CD14-positive monocyte (primary cell): Measurements from ENCODE around the gene PADI2. TPM values are rescaled to one million over a fixed set of nuclear protein-coding genes. Genes with fewer than 3 reads are reported as not detected.
A peak's percentile ranks its signal among the peaks of the same experiment; 100 is the strongest.

Experiments
- DNase-seq, 3 donors: peaks; one replicate each; pipeline ENCODE4 v3.0.0-alpha.2; 2011 to 2022
- H2AFZ ChIP-seq: 2 replicates; pipeline ENCODE4 v1.6.0; 2012; ENCODE audit warnings: mild to moderate bottlenecking, low read depth, low read length, inconsistent platforms; ENCODE audit not compliant: insufficient read depth, poor library complexity, severe bottlenecking
- H3K27ac ChIP-seq, 2 donors: 1 replicate in 1 of 2; 2 replicates in 1 of 2; pipeline ENCODE4 v1.5.1; 2012 to 2013; ENCODE audit warnings: low read length in 2 of 2, control low read depth in 1 of 2, inconsistent platforms in 1 of 2, low read depth in 1 of 2, mild to moderate bottlenecking in 1 of 2
- H3K27me3 ChIP-seq, 2 donors: one replicate each; pipeline versions ENCODE4 v1.6.0 to v1.6.1; 2011 to 2013; ENCODE audit warnings: low read length in 2 of 2; ENCODE audit not compliant: control insufficient read depth in 2 of 2, insufficient read depth in 2 of 2
- H3K36me3 ChIP-seq, 2 donors: replicated peaks in 1 of 2; 1 replicate in 1 of 2; 2 replicates in 1 of 2; pipeline versions ENCODE4 v1.5.1 to v1.6.1; 2012 to 2013; ENCODE audit warnings: low read length in 2 of 2, control low read depth in 1 of 2, inconsistent platforms in 1 of 2, mild to moderate bottlenecking in 1 of 2; ENCODE audit not compliant: insufficient read depth in 2 of 2, control insufficient read depth in 1 of 2
- H3K4me1 ChIP-seq, 2 donors: 1 replicate in 1 of 2; 2 replicates in 1 of 2; pipeline versions ENCODE4 v1.5.1 to v1.6.1; 2012 to 2013; ENCODE audit warnings: low read length in 2 of 2, control low read depth in 1 of 2, inconsistent platforms in 1 of 2, mild to moderate bottlenecking in 1 of 2, moderate library complexity in 1 of 2; ENCODE audit not compliant: insufficient read depth in 2 of 2, control insufficient read depth in 1 of 2
- H3K4me2 ChIP-seq: replicated peaks from 2 replicates; pipeline ENCODE3; 2012; ENCODE audit warnings: low read length, moderate library complexity, mild to moderate bottlenecking; ENCODE audit not compliant: poor library complexity, severe bottlenecking; ENCODE audit errors: extremely low read depth
- H3K4me3 ChIP-seq, 3 experiments: fragments of 200-600 bp in 1 of 3; sonication (generic) in 1 of 3; replicated peaks in 1 of 3; 1 replicate in 2 of 3; 2 replicates in 1 of 3; pipeline ENCODE4 v1.5.1; 2011 to 2013; ENCODE audit warnings: low read length in 3 of 3, mild to moderate bottlenecking in 3 of 3, control low read depth in 2 of 3, low read depth in 2 of 3, inconsistent platforms in 1 of 3, moderate library complexity in 1 of 3
- H3K79me2 ChIP-seq: 2 replicates; pipeline ENCODE4 v1.6.0; 2012; ENCODE audit warnings: mild to moderate bottlenecking, control low read depth, inconsistent platforms, low read length, moderate library complexity; ENCODE audit not compliant: insufficient read depth
- H3K9ac ChIP-seq: 2 replicates; pipeline ENCODE4 v1.6.0; 2017; ENCODE audit warnings: low read length, mild to moderate bottlenecking; ENCODE audit not compliant: insufficient read depth, poor library complexity, severe bottlenecking
- H3K9me3 ChIP-seq, 2 donors: replicated peaks in 1 of 2; 1 replicate in 1 of 2; 2 replicates in 1 of 2; pipeline versions ENCODE4 v1.5.1 to v1.6.1; 2012 to 2013; ENCODE audit warnings: low read length in 2 of 2, control low read depth in 1 of 2; ENCODE audit not compliant: control insufficient read depth in 1 of 2, insufficient read depth in 1 of 2
- H4K20me1 ChIP-seq: 2 replicates; pipeline ENCODE4 v1.6.0; 2012; ENCODE audit warnings: mild to moderate bottlenecking, low read length, control low read depth, moderate library complexity; ENCODE audit not compliant: insufficient read depth
- H3K27ac Mint-ChIP-seq, 7 donors: one replicate each; pipeline ENCODE4 v1.8.0; 2020; ENCODE audit warnings: mild to moderate bottlenecking in 7 of 7, mixed read lengths in 7 of 7, moderate library complexity in 6 of 7, inconsistent platforms in 2 of 7
- H3K27me3 Mint-ChIP-seq, 3 donors: one replicate each; pipeline ENCODE4 v1.8.0; 2021 to 2022; ENCODE audit warnings: low read depth in 3 of 3, mild to moderate bottlenecking in 3 of 3, mixed read lengths in 3 of 3, moderate library complexity in 3 of 3, inconsistent platforms in 1 of 3
- H3K36me3 Mint-ChIP-seq, 2 donors: one replicate each; pipeline ENCODE4 v1.8.0; 2020; ENCODE audit warnings: mixed read lengths in 2 of 2, inconsistent platforms in 1 of 2, mild to moderate bottlenecking in 1 of 2
- H3K4me1 Mint-ChIP-seq: one replicate; pipeline ENCODE4 v1.8.0; 2020; ENCODE audit warnings: mild to moderate bottlenecking, mixed read lengths
- H3K4me3 Mint-ChIP-seq, 2 donors: one replicate each; pipeline ENCODE4 v1.8.0; 2020; ENCODE audit warnings: mild to moderate bottlenecking in 2 of 2, mixed read lengths in 2 of 2, moderate library complexity in 1 of 2
- H3K9me3 Mint-ChIP-seq, 7 donors: one replicate each; pipeline ENCODE4 v1.8.0; 2020 to 2022; ENCODE audit warnings: mixed read lengths in 7 of 7, mild to moderate bottlenecking in 6 of 7, moderate library complexity in 6 of 7, inconsistent platforms in 2 of 7
- CTCF ChIP-seq: fragments of 200-600 bp; IDR thresholded peaks from one replicate; pipeline ENCODE4 v1.8.0; 2022; ENCODE audit warnings: antibody characterized with exemption, mild to moderate bottlenecking
- WGBS: methylation state at CpG from one replicate; pipeline ENCODE4 v1.1.5; 2013; ENCODE audit warnings: missing lambda C conversion rate; ENCODE audit not compliant: insufficient coverage; 5-methylcytosine and 5-hydroxymethylcytosine counted together
- intact Hi-C, 2 donors: fragments of 100-400 bp; cut with micrococcal nuclease; formaldehyde crosslinking; loops; one replicate each; pipeline versions ENCODE4 v1.15.0 to v1.15.1; 2023
- polyA plus RNA-seq, 3 donors: library from polyadenylated mRNA; depleted of rRNA in 1 of 3; unstranded in 2 of 3; stranded (reverse) in 1 of 3; fragments of 300-500 nt in 2 of 3; fragments of >200 nt in 1 of 3; fragmentation: Illumina TruSeq in 2 of 3; gene quantifications; 1 replicate in 2 of 3; 2 replicates in 1 of 3; pipeline ENCODE4 v1.2.3, GENCODE V29; 2012 to 2021

The PADI2 gene
- polyA plus RNA-seq, 3 donors: 18.6 to 61.7 (median 32.6) TPM

- H3K9ac ChIP-seq: no peak overlapping the region
- no peaks in the 10 kb centered on the region for H3K79me2 ChIP-seq
- Mint-ChIP-seq H3K27me3 (no peaks in the 10 kb centered on the region), H3K9me3 (peaks cover 0 to 10% (median 2%) of the 10 kb centered on the region in 7 donors), H3K27ac (peak overlapping the region in 1 of 7 donors; percentile 50), H3K4me3 (no peak overlapping the region), H3K4me1 (peaks cover 41% of the 10 kb centered on the region), H3K36me3 (peaks cover 57 to 67% of the 10 kb centered on the region in 2 donors)
- no peak overlapping the region for H3K4me3 ChIP-seq
- no peak for TF ChIP-seq CTCF
- no peak overlapping the region for H3K4me2 ChIP-seq
- H3K27ac ChIP-seq: peak overlapping the region in 1 of 2 donors; percentile 84
- peaks cover 0 to 5% of the 10 kb centered on the region in 2 donors for H3K9me3 ChIP-seq
- no peaks in the 10 kb centered on the region for H3K27me3 ChIP-seq
- WGBS: 97% methylated on average over 4 of the region's 6 CpGs
- no peaks in the 10 kb centered on the region for H4K20me1 ChIP-seq
- H3K36me3 ChIP-seq: peaks cover 59 to 61% of the 10 kb centered on the region in 2 donors
- peaks cover 46 to 48% of the 10 kb centered on the region in 2 donors for H3K4me1 ChIP-seq
- no peak overlapping the region for H2AFZ ChIP-seq
- intact Hi-C loops: loop anchor here (5.0 to 10.0 kb wide), 2 partner anchors 48 to 65 kb away; partner anchors contain the start of gene PADI2 (in 1 of the 2)
- no peak for DNase-seq
These were observed 49.6 kb downstream of the PADI2 start for GRCh38 chr1:17069452-17070162.

- H3K36me3 ChIP-seq: peaks cover 53 to 55% of the 10 kb centered on the region in 2 donors
- no peaks in the 10 kb centered on the region for H3K79me2 ChIP-seq
- H3K27me3 ChIP-seq: no peaks in the 10 kb centered on the region
- H3K4me3 ChIP-seq: no peak overlapping the region
- DNase-seq: no peak
- TF ChIP-seq CTCF: no peak
- H3K27ac Mint-ChIP-seq: peak overlapping the region in 6 of 7 donors; percentile 47 to 96 (median 86)
- H3K9me3 ChIP-seq: peaks cover 0 to 5% of the 10 kb centered on the region in 2 donors
- peaks cover 46% of the 10 kb centered on the region for H3K4me1 Mint-ChIP-seq
- peaks cover 0 to 10% (median 2%) of the 10 kb centered on the region in 7 donors for H3K9me3 Mint-ChIP-seq
- intact Hi-C loops: loop anchor here (5.0 to 10.0 kb wide), 2 partner anchors 49 to 64 kb away; partner anchors contain the start of gene PADI2 (in 1 of the 2)
- no peak overlapping the region for H3K4me3 Mint-ChIP-seq
- peak overlapping the region; percentile 83 to 84 for H3K27ac ChIP-seq
- no peaks in the 10 kb centered on the region for H4K20me1 ChIP-seq
- H3K4me1 ChIP-seq: peaks cover 50 to 56% of the 10 kb centered on the region in 2 donors
- no peak overlapping the region for H3K4me2 ChIP-seq
- peaks cover 53 to 63% of the 10 kb centered on the region in 2 donors for H3K36me3 Mint-ChIP-seq
- H2AFZ ChIP-seq: no peak overlapping the region
- WGBS: 81% methylated on average over 9 of the region's 12 CpGs
- no peaks in the 10 kb centered on the region for H3K27me3 Mint-ChIP-seq
- no peak overlapping the region for H3K9ac ChIP-seq
These were observed 50.5 kb downstream of the PADI2 start for GRCh38 chr1:17068789-17069188.
